ENCODE measurements around the gene WIPF3.

- TF ChIP-seq REST (IDR thresholded peaks at IDR 0.05; ENCODE audit: insufficient read depth in 1 of 2, low read depth in 2 of 2, low read length in 1 of 2) (no peak), CTCF (IDR thresholded peaks at IDR 0.05) (no peak)
Observed at GRCh38 chr7:29858191-29858951, 52.1 kb downstream of the WIPF3 start.
